Glomerular visceral epithelial cell (primary cell): ENCODE data around the gene RBM28.
A peak's percentile ranks its signal among the peaks of the same experiment; 100 is the strongest.

Experiments used
- DNase-seq: peaks from one replicate; pipeline ENCODE4 v3.0.0-alpha.2; 2016; ENCODE audit errors: extremely low spot score

The RBM28 gene

GRCh38 chr7:128343554-128344430, at the start of gene RBM28:
TSS of gene RBM28 (minus strand) at chr7:128343908. CDS start at chr7:128343793, 115 bp downstream.
- DNase-seq, result peak; percentile 91

- DNase-seq, result no peak
Observed at GRCh38 chr7:128392446-128393327, 49.0 kb upstream of the RBM28 start.

GRCh38 chr7:128391805-128392204, 48.1 kb upstream of the RBM28 start:
- DNase-seq, result no peak

- no peak for DNase-seq
Observed at GRCh38 chr7:128390871-128391565, 47.3 kb upstream of the RBM28 start.

- no peak for DNase-seq
Observed at GRCh38 chr7:128389618-128390329, 46.1 kb upstream of the RBM28 start.

- DNase-seq, result no peak
Observed at GRCh38 chr7:128389085-128389617, 45.4 kb upstream of the RBM28 start.

GRCh38 chr7:128388145-128388485, 44.4 kb upstream of the RBM28 start:
- DNase-seq, result no peak

GRCh38 chr7:128387216-128388144, 43.8 kb upstream of the RBM28 start:
- DNase-seq, result peak; percentile 73

- DNase-seq, result no peak
Observed at GRCh38 chr7:128385988-128386925, 42.5 kb upstream of the RBM28 start.

- DNase-seq, result no peak
Observed at GRCh38 chr7:128384726-128385125, 41.0 kb upstream of the RBM28 start.

GRCh38 chr7:128383776-128384175, 40.1 kb upstream of the RBM28 start:
- peak; percentile 29 for DNase-seq

- DNase-seq, result no peak
Observed at GRCh38 chr7:128381161-128381821, 37.6 kb upstream of the RBM28 start.

GRCh38 chr7:128380483-128381106, 36.9 kb upstream of the RBM28 start:
- no peak for DNase-seq

GRCh38 chr7:128379900-128380479, 36.3 kb upstream of the RBM28 start:
- DNase-seq, result no peak

- no peak for DNase-seq
Observed at GRCh38 chr7:128378637-128379036, 34.9 kb upstream of the RBM28 start.

- DNase-seq, result no peak
Observed at GRCh38 chr7:128376077-128376476, 32.4 kb upstream of the RBM28 start.

GRCh38 chr7:128374041-128374440, 30.3 kb upstream of the RBM28 start:
- no peak for DNase-seq

GRCh38 chr7:128373606-128374005, 29.9 kb upstream of the RBM28 start:
- no peak for DNase-seq
